Measurements from ENCODE around the gene MXD3.

GRCh38 chr5:177300951-177301350 is 10.7 kb downstream of the MXD3 start:
- no peak for TF ChIP-seq REST (IDR thresholded peaks at IDR 0.05; ENCODE audit: insufficient read depth in 1 of 2, low read depth in 2 of 2, low read length in 2 of 2)
- TF ChIP-seq SIN3A (IDR thresholded peaks at IDR 0.05; ENCODE audit: borderline replicate concordance, insufficient read depth, low read length): no peak
- TF ChIP-seq TAF1 (IDR thresholded peaks at IDR 0.05; ENCODE audit: borderline replicate concordance, insufficient read depth, low read length): no peak
- no peak for TF ChIP-seq POLR2AphosphoS5 (IDR thresholded peaks at IDR 0.05; ENCODE audit: low read depth, low read length)

All from PFSK-1 (cell line).